ENCODE data around the gene CAMP. TPM values are rescaled to one million over a fixed set of nuclear protein-coding genes. Genes with fewer than 3 reads are reported as not detected.
"Not testable (repeated sequence)": the region's sequence is repeated elsewhere in the genome, so short reads cannot be mapped to it uniquely, and the experiment has no call there.

The CAMP gene
- total and polyA plus RNA-seq, 12 donors: 0.17 to 0.67 (median 0.56) TPM; not detected in 9

GRCh38 chr3:48270306-48270705 is 47.0 kb downstream of the CAMP start:
- H3K4me3 ChIP-seq: no peak overlapping the region
- no peaks in the 10 kb centered on the region for H3K9me3 ChIP-seq (replicated peaks in 1 of 3)
- H3K36me3 ChIP-seq (replicated peaks in 1 of 2): peaks cover 0 to 22% of the 10 kb centered on the region in 2 donors
- no peaks in the 10 kb centered on the region for H3K4me1 ChIP-seq (replicated peaks in 1 of 2)
- intact Hi-C loops (cut with DNase I): loop anchor here (5.0 kb wide), 2 partner anchors 162 to 167 kb away; partner anchors contain the start of gene PLXNB1 (in 1 of the 2)
- H3K27ac ChIP-seq: no peak overlapping the region
- H3K27me3 ChIP-seq: no peaks in the 10 kb centered on the region
- no peak for DNase-seq
- TF ChIP-seq POLR2A (IDR thresholded peaks at IDR 0.05): no peak
- no peak for TF ChIP-seq CTCF (IDR thresholded peaks at IDR 0.05)
- 81 to 94% (median 85%) methylated on average over 2 of the region's 2 CpGs for WGBS, 4 donors

DNA sequence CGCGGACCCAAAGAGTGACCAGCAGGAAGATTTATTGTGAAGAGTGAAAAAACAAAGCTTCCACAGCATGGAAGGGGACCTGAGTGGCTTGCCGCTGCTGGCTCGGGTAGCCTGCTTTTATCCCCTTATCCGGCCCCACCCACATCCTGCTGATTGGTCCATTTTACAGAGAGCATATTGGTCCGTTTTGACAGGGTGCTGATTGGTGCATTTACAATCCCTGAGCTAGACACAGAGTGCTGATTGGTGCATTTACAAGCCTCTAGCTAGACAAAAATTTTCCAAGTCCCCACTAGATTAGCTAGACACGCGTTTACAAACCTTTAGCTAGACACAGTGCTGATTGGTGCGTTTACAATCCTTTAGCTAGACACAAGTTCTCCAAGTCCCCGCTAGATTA is 47.9 kb downstream of the CAMP start:
- not testable (repeated sequence) for H3K4me1 ChIP-seq (replicated peaks in 1 of 2)
- intact Hi-C loops (cut with DNase I): loop anchor here (5.0 kb wide), 2 partner anchors 161 to 166 kb away; partner anchors contain the start of gene PLXNB1 (in 1 of the 2)

DNA sequence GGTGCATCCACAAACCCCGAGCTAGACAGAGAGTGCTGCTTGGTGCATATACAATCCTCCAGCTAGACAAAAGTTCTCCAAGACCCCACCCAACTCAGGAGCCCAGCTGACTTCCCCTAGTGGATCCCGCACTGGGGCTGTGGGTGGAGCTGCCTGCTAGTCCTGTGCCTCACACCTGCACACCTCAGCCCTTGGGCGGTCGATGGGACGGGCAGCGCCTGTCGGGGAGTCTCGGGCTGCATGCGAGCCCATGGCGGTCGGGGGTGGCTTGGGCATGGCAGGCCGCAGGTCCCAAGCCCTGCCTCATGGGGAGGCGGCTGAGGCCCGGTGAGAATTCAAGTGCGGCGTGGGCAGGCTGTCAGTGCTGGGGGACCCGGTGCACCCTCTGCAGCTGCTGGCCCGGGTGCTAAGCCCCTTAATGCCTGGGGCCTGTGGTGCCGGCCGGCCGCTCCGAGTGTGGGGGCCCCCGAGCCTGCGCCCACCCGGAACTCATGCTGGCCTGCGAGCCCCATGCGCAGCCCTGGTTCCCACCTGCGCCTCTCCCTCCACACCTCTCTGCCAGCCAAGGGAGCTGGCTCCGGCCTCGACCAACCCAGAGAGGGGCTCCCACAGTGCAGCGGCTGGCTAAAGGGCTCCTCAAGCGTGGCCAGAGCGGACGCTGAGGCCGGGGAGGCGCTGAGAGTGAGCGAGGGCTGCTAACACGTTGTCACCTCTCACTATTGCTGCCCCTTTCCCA is 48.6 kb downstream of the CAMP start:
- Histone ChIP-seq H3K27ac (no peak overlapping the region), H3K36me3 (replicated peaks in 1 of 2) (peaks cover 0 to 16% of the 10 kb centered on the region in 2 donors), H3K27me3 (no peaks in the 10 kb centered on the region), H3K9me3 (replicated peaks in 1 of 3) (no peaks in the 10 kb centered on the region), H3K4me1 (replicated peaks in 1 of 2) (no peaks in the 10 kb centered on the region), H3K4me3 (no peak overlapping the region)
- WGBS, 4 donors: 96 to 97% (median 97%) methylated on average over 8 to 38 of the region's 38 CpGs
- TF ChIP-seq POLR2A (IDR thresholded peaks at IDR 0.05) (no peak), CTCF (IDR thresholded peaks at IDR 0.05) (no peak)
- intact Hi-C loops (cut with DNase I): loop anchor here (5.0 kb wide), 2 partner anchors 160 to 165 kb away; partner anchors contain the start of gene PLXNB1 (in 1 of the 2)
- no peak for DNase-seq

More for the DNA sequence above, 47.9 kb downstream of the CAMP start:
- H3K27ac ChIP-seq; H3K27me3 ChIP-seq; H3K9me3 ChIP-seq (replicated peaks in 1 of 3); DNase-seq; H3K4me3 ChIP-seq: not testable (repeated sequence)
- 92 to 98% (median 94%) methylated on average over 9 to 10 of the region's 10 CpGs for WGBS, 4 donors
- H3K36me3 ChIP-seq (replicated peaks in 1 of 2): peaks cover 0 to 16% of the 10 kb centered on the region in 2 donors

GRCh38 chr3:48273594-48274211 is 50.4 kb downstream of the CAMP start:
- DNase-seq: peak; percentile 37 to 80 (median 55)
- no peaks in the 10 kb centered on the region for H3K4me1 ChIP-seq (replicated peaks in 1 of 2)
- no peak overlapping the region for H3K27ac ChIP-seq
- TF ChIP-seq POLR2A (IDR thresholded peaks at IDR 0.05) (no peak), CTCF (IDR thresholded peaks at IDR 0.05) (peak; percentile 58 to 80 (median 74))
- intact Hi-C loops (cut with DNase I): loop anchor here (5.0 kb wide), 2 partner anchors 159 to 164 kb away; partner anchors contain the start of gene PLXNB1 (in 1 of the 2)
- 6 to 10% (median 8%) methylated on average over 9 of the region's 9 CpGs for WGBS, 4 donors
- H3K9me3 ChIP-seq (replicated peaks in 1 of 3): no peaks in the 10 kb centered on the region
- H3K36me3 ChIP-seq (replicated peaks in 1 of 2): peaks cover 0 to 6% of the 10 kb centered on the region in 2 donors
- H3K4me3 ChIP-seq: no peak overlapping the region
- H3K27me3 ChIP-seq: no peaks in the 10 kb centered on the region

All from adrenal gland (tissue), 12 donors.